A549 treated with CpdA at 1 μM for 4 hours (cell line): ENCODE data around the gene TPD52L2. TPM values are rescaled to one million over a fixed set of nuclear protein-coding genes. Genes with fewer than 3 reads are reported as not detected.

Experiments
- total RNA-seq: library from RNA; stranded (reverse); fragments of 200-300 nt; extraction: Qiagen RNA extraction; gene quantifications from 5 replicates; pipeline ENCODE4 v1.2.3, GENCODE V29; 2022; ENCODE audit warnings: low read depth

The TPD52L2 gene
- 125 to 141 TPM (median 132 TPM) in 5 replicates for total RNA-seq

GRCh38 chr20:63864978-63865640, at the start of gene TPD52L2:
TSS of gene TPD52L2 (plus strand) at chr20:63865270. CDS start at chr20:63865366, 96 bp downstream.

GRCh38 chr20:63830841-63831588, 34.1 kb upstream of the TPD52L2 start, which contains the start of gene ZBTB46:
TSS of gene ZBTB46 (minus strand) at chr20:63831264. CDS start at chr20:63790757, 40,507 bp downstream.

GRCh38 chr20:63861365-63861934, 3.6 kb upstream of the TPD52L2 start, which contains the start of gene ABHD16B:
TSS of gene ABHD16B (plus strand) at chr20:63861498. CDS start at chr20:63861541, 43 bp downstream.

GRCh38 chr20:63894358-63895201, 29.5 kb downstream of the TPD52L2 start, which contains the start of gene DNAJC5:
TSS of gene DNAJC5 (plus strand) at chr20:63895126. CDS start at chr20:63928346, 33,220 bp downstream.

Other genes with a start within 250 kb of the TPD52L2 start
- 8.8 to 11.9 TPM (median 11.0 TPM) in 5 replicates for gene GMEB2, start 238.2 kb upstream of the TPD52L2 start, total RNA-seq
- gene STMN3, start 211.8 kb upstream of the TPD52L2 start, total RNA-seq: 7.4 to 10.9 TPM (median 9.6 TPM) in 5 replicates
- 6.4 to 8.4 TPM (median 6.8 TPM) in 5 replicates for gene RTEL1, start 207.0 kb upstream of the TPD52L2 start, total RNA-seq
- 0.47 to 1.2 TPM (median 0.85 TPM) in 5 replicates for gene TNFRSF6B, start 168.6 kb upstream of the TPD52L2 start, total RNA-seq
- 26.9 to 38.3 TPM (median 34.2 TPM) in 5 replicates for gene ARFRP1, start 157.3 kb upstream of the TPD52L2 start, total RNA-seq
- gene ZGPAT, start 157.2 kb upstream of the TPD52L2 start, total RNA-seq: 22.0 to 29.9 TPM (median 26.8 TPM) in 5 replicates
- gene LIME1, start 128.6 kb upstream of the TPD52L2 start, total RNA-seq: 6.2 to 10.5 TPM (median 8.5 TPM) in 5 replicates
- gene SLC2A4RG, start 125.5 kb upstream of the TPD52L2 start, total RNA-seq: 59.2 to 100 TPM (median 91.0 TPM) in 5 replicates
- 0.59 to 1.1 TPM (median 0.78 TPM) in 5 replicates for gene ZBTB46, start 34.0 kb upstream of the TPD52L2 start, total RNA-seq
- gene ABHD16B, start 3.8 kb upstream of the TPD52L2 start, total RNA-seq: 0.05 TPM in 1 of 5 replicates, not detected in the others
- gene DNAJC5, start 29.9 kb downstream of the TPD52L2 start, total RNA-seq: 24.9 to 32.4 TPM (median 29.2 TPM) in 5 replicates
- gene UCKL1, start 91.1 kb downstream of the TPD52L2 start, total RNA-seq: 22.3 to 34.4 TPM (median 28.8 TPM) in 5 replicates
- gene ZNF512B, start 104.7 kb downstream of the TPD52L2 start, total RNA-seq: 9.7 to 13.9 TPM (median 10.9 TPM) in 5 replicates
- not detected in 5 replicates for gene SAMD10, start 114.4 kb downstream of the TPD52L2 start, total RNA-seq
- 54.8 to 58.4 TPM (median 57.1 TPM) in 5 replicates for gene PRPF6, start 115.9 kb downstream of the TPD52L2 start, total RNA-seq
- 0.16 to 0.57 TPM (median 0.37 TPM) in 5 replicates for gene C20orf204, start 170.9 kb downstream of the TPD52L2 start, total RNA-seq
- 0.58 to 2.3 TPM (median 2.2 TPM) in 5 replicates for gene SOX18, start 184.4 kb downstream of the TPD52L2 start, total RNA-seq
- gene TCEA2, start 197.9 kb downstream of the TPD52L2 start, total RNA-seq: 32.0 to 50.8 TPM (median 45.4 TPM) in 5 replicates
- gene RGS19, start 214.2 kb downstream of the TPD52L2 start, total RNA-seq: 13.7 to 27.6 TPM (median 23.8 TPM) in 5 replicates
- 0.44 to 0.76 TPM (median 0.57 TPM) in 5 replicates for gene OPRL1, start 214.8 kb downstream of the TPD52L2 start, total RNA-seq
- 0.72 to 1.5 TPM (median 1.4 TPM) in 5 replicates for gene LKAAEAR1, start 219.1 kb downstream of the TPD52L2 start, total RNA-seq
- gene NPBWR2, start 242.3 kb downstream of the TPD52L2 start, total RNA-seq: not detected in 5 replicates